ENCODE results near the gene CUL7. TPM values are rescaled to one million over a fixed set of nuclear protein-coding genes. Genes with fewer than 3 reads are reported as not detected.

CUL7 gene
- total and polyA plus RNA-seq, 2 donors: 10.8 to 26.5 TPM

DNA sequence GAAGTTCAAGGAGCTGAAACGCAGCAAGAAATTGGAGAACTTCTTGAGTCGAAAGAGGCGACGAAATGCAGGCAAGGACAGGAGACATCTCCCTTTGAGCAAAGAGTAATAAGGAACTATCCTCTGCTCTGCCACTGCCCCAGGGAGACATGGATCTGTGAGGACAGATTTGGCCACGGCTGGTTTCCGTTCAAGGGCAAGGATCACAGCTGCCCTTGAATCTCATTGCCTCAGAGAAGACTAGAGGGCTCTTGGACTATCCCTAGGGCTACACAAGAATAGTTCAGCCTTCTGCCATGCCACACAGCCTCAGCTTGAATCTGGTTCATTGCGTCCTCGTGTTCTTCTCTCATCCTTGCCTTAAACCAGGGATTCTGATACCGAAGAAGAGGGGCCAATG is 24.5 kb downstream of the CUL7 start:
- Histone ChIP-seq H3K4me1 (ENCODE audit: insufficient read depth) (no peaks in the 10 kb centered on the region), H3K27ac (ENCODE audit: low read depth) (no peak overlapping the region), H3K36me3 (ENCODE audit: insufficient read depth) (peaks cover 12% of the 10 kb centered on the region), H3K4me3 (ENCODE audit: low read depth, low read length) (no peak overlapping the region)
- 89% methylated on average over 9 of the region's 9 CpGs for WGBS
- no peak for DNase-seq (ENCODE audit: extremely low spot score)

DNA sequence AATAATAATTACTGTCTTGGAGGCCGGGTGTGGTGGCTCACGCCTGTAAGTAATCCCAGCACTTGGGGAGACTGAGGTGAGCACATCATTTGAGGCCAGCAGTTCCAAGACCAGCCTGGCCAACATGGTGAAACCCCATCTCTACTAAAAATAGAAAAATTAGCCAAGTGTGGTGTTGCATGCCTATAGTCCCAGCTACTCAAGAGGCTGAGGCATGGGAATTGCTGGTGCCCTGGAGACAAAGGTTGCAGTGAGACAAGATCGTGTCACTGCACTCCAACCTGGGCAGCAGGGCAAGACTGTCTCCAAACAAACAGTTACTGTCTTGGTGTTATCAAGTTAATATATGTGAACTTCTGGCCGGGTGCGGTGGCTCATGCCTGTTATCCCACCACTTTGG is 27.3 kb downstream of the CUL7 start:
- H3K27ac ChIP-seq (ENCODE audit: low read depth): no peak overlapping the region
- peaks cover 12% of the 10 kb centered on the region for H3K36me3 ChIP-seq (ENCODE audit: insufficient read depth)
- DNase-seq (ENCODE audit: extremely low spot score): no peak
- H3K4me3 ChIP-seq (ENCODE audit: low read depth, low read length): no peak overlapping the region
- H3K4me1 ChIP-seq (ENCODE audit: insufficient read depth): no peaks in the 10 kb centered on the region
- WGBS: 92% methylated on average over 5 of the region's 5 CpGs

DNA sequence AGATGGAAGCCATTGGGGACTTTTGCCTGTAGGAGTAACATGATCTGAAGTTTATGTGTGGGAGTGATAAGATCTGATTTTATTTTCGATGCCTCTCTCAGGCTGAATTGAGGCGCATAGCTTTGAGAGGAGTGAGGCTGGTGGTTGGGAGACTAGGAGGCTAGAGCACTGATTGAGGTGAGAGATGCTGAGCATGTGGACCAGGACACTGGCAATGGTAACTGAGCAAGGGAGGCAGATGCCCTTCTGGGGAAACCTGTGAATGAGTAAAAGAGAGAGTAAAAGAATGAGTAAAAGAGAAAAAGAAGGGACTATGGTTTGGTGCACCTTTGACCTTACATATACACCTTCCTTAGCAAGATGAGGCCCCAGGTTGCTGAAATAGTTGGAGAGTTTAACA is 29.2 kb downstream of the CUL7 start:
- 72% methylated on average over 2 of the region's 2 CpGs for WGBS
- Histone ChIP-seq H3K27ac (ENCODE audit: low read depth) (no peak overlapping the region), H3K36me3 (ENCODE audit: insufficient read depth) (peaks cover 12% of the 10 kb centered on the region), H3K4me1 (ENCODE audit: insufficient read depth) (no peaks in the 10 kb centered on the region), H3K4me3 (ENCODE audit: low read depth, low read length) (no peak overlapping the region)
- no peak for DNase-seq (ENCODE audit: extremely low spot score)

DNA sequence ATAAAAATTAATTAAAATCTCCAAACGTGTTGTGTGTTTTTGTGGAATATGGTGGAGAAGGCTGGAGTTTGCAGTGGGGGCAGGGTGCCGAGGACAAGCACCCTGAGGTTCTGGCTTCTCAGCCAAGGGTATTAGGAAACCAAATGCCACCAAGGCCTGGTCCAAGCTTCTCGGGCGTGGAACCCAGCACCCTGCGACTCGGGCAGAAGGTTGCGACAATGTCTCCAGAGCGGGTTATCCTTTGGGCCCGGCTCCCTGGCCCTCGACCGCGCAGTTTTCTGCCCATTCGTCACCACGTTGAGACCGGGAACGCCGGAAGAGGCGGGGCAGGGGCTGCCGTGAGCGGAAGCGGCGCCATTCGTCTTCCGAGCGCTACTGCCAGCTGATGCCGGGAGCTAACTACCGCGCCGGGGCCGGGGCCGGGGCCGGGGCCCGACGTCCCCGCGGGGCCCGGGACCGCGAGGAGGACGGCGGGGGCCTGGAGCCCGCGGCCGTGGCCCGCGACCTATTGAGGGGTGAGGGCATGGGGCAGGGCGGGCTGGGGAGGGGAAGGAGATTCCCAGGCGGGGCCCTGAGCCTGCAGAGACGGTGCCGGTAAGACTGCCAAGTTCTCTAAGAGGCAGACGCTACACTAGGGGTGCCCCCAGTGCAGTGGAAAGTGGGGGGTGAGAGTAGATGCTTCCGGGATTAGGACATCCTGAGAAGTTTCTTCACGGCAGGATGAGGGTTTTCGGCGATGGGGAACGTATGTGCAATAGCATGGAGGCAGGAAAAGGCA is 32.2 kb downstream of the CUL7 start, which contains the start of gene RRP36:
RRP36 (plus strand) TSS at position 354 of the 778 bp plus-strand sequence; CDS start at position 386, 32 bp downstream.
- peak within 1 kb of the TSS; percentile 97 for H3K4me3 ChIP-seq (ENCODE audit: low read depth, low read length)
- under 1% methylated on average over 56 of the region's 56 CpGs for WGBS
- no peak for DNase-seq (ENCODE audit: extremely low spot score)
- H3K36me3 ChIP-seq (ENCODE audit: insufficient read depth): no peaks in the 10 kb centered on the region
- no peaks in the 10 kb centered on the region for H3K4me1 ChIP-seq (ENCODE audit: insufficient read depth)
- peak within 1 kb of the TSS; percentile 88 for H3K27ac ChIP-seq (ENCODE audit: low read depth)

DNA sequence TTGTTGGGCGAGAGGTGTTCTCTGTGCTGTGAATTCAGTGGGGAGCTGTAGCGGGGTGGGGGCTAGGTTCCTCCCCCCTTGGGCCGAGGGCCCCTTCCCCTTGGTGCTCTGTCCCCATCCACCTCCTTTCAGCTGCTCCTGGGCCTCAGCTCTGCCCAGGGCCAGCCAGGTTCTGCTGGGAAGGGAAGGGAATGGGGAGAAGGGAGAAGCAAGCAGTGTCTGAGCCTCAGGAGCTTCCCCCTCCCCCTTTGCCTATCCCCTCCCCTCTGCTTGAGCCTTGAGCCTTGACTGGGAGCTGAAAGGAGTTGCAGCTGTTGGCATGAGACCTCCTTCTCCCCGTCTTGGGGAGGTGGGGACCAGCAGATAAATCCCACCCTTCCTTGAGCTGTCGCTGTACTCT is 32.8 kb downstream of the CUL7 start:
- peak overlapping the region; percentile 97 for H3K4me3 ChIP-seq (ENCODE audit: low read depth, low read length)
- 46% methylated on average over 5 of the region's 5 CpGs for WGBS
- peak overlapping the region; percentile 88 for H3K27ac ChIP-seq (ENCODE audit: low read depth)
- no peak for DNase-seq (ENCODE audit: extremely low spot score)
- H3K4me1 ChIP-seq (ENCODE audit: insufficient read depth): no peaks in the 10 kb centered on the region
- no peaks in the 10 kb centered on the region for H3K36me3 ChIP-seq (ENCODE audit: insufficient read depth)

DNA sequence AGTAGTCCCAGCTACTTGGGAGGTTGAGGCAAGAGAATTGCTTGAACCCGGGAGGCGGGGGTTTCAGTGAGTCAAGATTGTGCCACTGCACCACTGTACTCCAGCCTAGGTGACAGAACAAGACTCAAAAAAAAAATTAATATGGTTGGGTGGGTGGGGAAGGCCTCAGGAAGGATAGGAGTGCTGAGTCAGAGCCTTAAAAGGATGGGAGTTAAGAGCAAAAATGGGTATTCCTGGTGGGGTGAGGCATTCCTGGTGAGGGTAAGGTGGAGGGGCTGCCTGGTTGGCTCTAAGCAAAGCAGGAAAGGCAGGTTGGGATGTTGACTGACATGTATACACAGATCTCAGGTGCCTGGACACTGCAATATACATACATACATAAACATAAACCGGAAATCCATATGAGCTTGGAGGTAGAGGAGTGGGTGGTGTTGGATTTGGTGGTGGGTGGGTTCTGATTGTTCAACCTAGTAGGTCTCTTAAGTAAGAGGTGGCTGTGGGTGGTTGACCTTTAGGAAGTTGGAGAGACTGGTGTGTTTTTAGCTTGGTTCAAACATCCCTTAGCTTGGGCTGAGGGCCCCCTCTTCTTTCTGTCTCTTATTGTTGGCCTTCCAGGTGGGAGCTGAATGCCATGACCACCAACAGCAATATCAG is 33.5 kb downstream of the CUL7 start:
- 92% methylated on average over 3 of the region's 3 CpGs for WGBS
- Histone ChIP-seq H3K4me3 (ENCODE audit: low read depth, low read length) (no peak overlapping the region), H3K4me1 (ENCODE audit: insufficient read depth) (no peaks in the 10 kb centered on the region), H3K36me3 (ENCODE audit: insufficient read depth) (no peaks in the 10 kb centered on the region), H3K27ac (ENCODE audit: low read depth) (no peak overlapping the region)
- no peak for DNase-seq (ENCODE audit: extremely low spot score)

DNA sequence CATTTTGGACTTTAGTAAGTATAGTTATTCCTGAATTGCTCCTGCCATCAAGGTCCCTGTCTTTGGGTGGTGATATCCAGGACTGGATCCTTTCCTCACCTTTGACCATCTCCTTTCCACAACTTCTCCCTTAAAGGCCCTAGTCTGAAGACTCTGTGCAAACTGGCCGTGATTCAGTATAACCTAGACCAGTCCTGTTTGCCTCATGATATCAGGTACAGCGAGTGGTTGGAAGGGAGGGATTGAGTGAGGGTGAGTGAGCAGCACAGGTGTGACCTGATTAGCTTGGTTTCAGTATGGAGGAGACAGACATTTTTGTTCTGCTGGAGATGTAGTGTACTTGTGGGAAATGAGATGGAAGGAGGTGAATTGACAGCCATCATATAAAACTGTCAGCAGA is 34.5 kb downstream of the CUL7 start:
- Histone ChIP-seq H3K4me3 (ENCODE audit: low read depth, low read length) (no peak overlapping the region), H3K27ac (ENCODE audit: low read depth) (no peak overlapping the region), H3K36me3 (ENCODE audit: insufficient read depth) (no peaks in the 10 kb centered on the region), H3K4me1 (ENCODE audit: insufficient read depth) (no peaks in the 10 kb centered on the region)
- DNase-seq (ENCODE audit: extremely low spot score): no peak
- 90% methylated on average over 2 of the region's 2 CpGs for WGBS

DNA sequence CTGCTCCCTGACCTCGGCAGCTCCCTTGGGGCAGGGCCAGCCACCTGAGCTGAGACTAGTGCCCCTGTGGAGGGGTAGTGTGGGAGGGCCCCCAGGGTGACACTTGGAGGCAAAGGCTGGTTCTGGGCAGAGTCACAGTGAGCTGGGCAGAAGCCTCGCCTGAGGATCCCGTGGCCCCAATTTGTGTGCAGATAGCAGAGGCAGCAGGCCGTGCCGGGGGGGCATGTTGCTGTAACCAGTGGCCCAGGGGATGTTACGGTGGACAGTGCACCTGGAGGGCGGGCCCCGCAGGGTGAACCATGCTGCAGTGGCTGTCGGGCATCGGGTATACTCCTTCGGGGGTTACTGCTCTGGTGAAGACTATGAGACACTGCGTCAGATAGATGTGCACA is 36.7 kb downstream of the CUL7 start:
- Histone ChIP-seq H3K27ac (ENCODE audit: low read depth) (no peak overlapping the region), H3K36me3 (ENCODE audit: insufficient read depth) (no peaks in the 10 kb centered on the region), H3K4me1 (ENCODE audit: insufficient read depth) (no peaks in the 10 kb centered on the region), H3K4me3 (ENCODE audit: low read depth, low read length) (no peak overlapping the region)
- WGBS: 89% methylated on average over 12 of the region's 12 CpGs
- DNase-seq (ENCODE audit: extremely low spot score): no peak

DNA sequence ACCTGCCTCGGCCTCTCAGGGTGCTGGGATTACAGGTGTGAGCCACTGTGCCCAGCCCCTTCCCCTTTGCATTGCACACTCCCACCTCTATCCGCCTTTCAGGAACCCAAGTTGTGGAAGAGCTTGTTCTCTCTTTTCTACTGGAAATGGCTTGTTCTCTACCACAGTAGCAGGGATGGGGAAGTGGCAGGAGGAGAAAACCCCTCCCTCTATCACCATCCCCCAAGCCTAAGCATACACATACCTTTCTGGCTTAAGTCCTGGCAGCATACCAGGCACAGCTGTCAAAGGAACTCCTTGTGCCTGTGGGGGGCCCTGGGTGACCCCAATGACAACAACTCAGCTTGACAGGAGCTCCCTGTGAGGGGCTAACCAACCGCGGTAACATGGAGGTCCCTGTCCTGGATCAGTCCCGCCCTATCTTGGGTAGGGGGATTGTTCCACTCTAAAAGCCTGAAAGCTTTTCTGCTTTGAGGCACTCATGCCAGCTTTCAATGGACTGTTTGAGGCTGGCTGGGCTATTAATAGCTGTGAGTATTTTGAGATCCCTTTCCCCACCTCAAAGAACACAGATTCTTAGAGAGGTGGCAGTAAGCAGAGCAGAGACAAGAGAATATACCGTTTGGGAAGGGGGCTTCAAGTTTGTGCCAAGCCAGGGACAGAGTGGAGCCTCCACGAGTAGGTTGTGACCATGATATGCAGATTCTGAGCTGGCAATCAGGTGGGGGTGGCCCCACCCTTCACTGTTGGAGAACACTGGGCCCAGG is 37.3 kb downstream of the CUL7 start:
- Histone ChIP-seq H3K27ac (ENCODE audit: low read depth) (no peak overlapping the region), H3K4me3 (ENCODE audit: low read depth, low read length) (no peak overlapping the region), H3K36me3 (ENCODE audit: insufficient read depth) (no peaks in the 10 kb centered on the region), H3K4me1 (ENCODE audit: insufficient read depth) (no peaks in the 10 kb centered on the region)
- no peak for DNase-seq (ENCODE audit: extremely low spot score)
- WGBS: 76% methylated on average over 7 of the region's 7 CpGs

DNA sequence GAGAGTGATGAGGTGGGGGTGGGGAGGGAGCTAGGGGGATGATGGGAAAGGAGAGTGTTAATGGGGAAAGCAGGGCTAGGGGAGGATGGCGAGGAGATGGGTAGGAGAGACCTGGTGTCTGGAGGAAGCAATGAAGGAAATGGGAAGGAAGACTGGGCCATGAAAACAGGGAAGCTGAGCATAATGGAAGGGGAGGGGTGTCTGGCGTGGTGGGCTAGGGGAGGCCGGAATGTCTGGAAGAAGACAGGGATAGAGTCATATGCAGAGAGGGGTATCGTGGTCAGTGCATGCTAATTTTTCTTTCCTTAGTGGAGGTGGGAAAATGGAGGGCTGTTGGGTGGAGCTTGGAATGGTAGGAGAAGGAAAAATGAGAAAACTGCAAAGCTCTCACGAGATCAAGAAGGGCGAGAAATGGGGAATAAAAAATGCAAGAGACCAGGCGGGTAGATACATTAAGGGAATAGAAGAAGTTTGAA is 39.2 kb downstream of the CUL7 start:
- H3K27ac ChIP-seq (ENCODE audit: low read depth): peak overlapping the region; percentile 44
- no peaks in the 10 kb centered on the region for H3K36me3 ChIP-seq (ENCODE audit: insufficient read depth)
- H3K4me3 ChIP-seq (ENCODE audit: low read depth, low read length): peak overlapping the region; percentile 78
- H3K4me1 ChIP-seq (ENCODE audit: insufficient read depth): no peaks in the 10 kb centered on the region
- WGBS: under 1% methylated on average over 7 of the region's 7 CpGs
- no peak for DNase-seq (ENCODE audit: extremely low spot score)

DNA sequence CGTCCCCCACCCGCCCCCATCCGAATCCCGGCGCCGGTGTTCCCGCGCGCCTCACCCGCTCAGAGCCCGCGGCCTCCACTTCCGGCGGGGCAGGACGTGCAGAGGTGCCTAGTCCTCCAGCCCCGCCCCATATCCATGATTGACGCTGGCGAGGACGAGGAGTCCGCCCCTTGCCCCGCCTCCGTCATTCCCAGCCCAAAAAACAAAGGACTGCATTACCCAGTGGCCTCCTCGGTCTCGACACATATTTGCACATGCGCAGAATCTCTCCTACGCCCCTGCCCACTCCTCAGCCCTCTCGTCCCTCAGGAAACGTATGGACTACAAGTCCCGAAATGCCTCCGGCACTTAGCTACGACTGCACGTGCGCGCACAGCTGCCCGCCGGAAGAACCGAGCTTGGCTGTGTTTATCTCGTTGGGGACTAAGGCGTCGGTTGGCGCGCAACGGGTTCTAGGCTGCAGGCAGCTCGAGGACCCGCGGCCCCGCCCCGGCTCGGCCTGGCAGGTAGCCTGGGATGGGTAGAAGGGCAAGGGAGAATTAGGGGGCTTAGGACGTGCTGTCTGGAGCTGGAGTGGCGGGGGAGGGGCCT is 39.7 kb downstream of the CUL7 start, which contains the start of the genes KLHDC3 and MEA1:
KLHDC3 (plus strand) TSS at position 407 of the 591 bp plus-strand sequence. CDS start 2,944 bp downstream, outside the sequence.
MEA1 (minus strand) TSS at position 104 of the 591 bp plus-strand sequence. CDS start 133 bp downstream, outside the sequence.
- H3K27ac ChIP-seq (ENCODE audit: low read depth): peak within 1 kb of the TSS; percentile 61
- no peaks in the 10 kb centered on the region for H3K4me1 ChIP-seq (ENCODE audit: insufficient read depth)
- under 1% methylated on average over 51 of the region's 51 CpGs for WGBS
- DNase-seq (ENCODE audit: extremely low spot score): peak; percentile 100
- peaks cover 1% of the 10 kb centered on the region for H3K36me3 ChIP-seq (ENCODE audit: insufficient read depth)
- H3K4me3 ChIP-seq (ENCODE audit: low read depth, low read length): peak within 1 kb of the TSS; percentile 78

DNA sequence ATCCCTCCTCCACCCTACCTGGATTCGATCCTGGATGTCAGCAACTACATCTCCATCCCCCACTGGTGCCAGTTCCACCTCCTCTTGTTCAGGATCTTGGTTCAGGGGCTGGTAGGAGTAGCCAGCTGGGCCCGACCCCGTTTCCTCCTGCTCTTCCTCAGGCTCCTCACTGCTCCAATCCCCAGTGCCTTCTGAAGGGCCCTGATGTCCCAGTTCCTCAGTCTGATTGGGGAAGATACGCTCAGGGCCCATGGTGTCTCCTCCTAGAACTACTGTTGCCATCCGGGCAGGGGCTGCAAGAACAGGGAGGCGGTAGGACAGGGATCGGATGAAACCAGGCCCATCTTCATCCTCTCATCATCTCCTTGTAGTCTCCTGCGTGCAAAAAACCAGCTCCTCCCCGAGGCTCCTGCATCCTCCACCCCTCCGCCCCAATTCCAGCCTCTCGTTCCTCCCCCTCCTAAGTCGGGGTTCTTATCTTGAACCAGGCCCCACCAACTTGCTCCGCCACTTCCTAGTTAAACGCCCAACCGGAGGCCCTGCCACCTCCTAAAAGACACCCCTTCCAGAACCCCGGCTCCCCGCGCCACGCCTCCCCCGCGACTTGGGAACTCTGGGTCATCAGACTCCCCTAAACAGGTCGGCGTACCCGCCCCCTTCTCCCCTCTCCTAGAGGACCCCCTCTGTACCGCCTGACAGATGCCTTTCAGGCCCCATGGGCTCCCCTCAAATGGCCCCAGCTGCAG is 40.4 kb downstream of the CUL7 start:
- 2% methylated on average over 25 of the region's 25 CpGs for WGBS
- peak overlapping the region; percentile 61 for H3K27ac ChIP-seq (ENCODE audit: low read depth)
- peak overlapping the region; percentile 55 for H3K4me3 ChIP-seq (ENCODE audit: low read depth, low read length)
- H3K4me1 ChIP-seq (ENCODE audit: insufficient read depth): no peaks in the 10 kb centered on the region
- no peak for DNase-seq (ENCODE audit: extremely low spot score)
- peaks cover 1% of the 10 kb centered on the region for H3K36me3 ChIP-seq (ENCODE audit: insufficient read depth)

Data from urinary bladder (tissue), 4 donors.